ENCODE data around the gene ADAD2. TPM values are rescaled to one million over a fixed set of nuclear protein-coding genes. Genes with fewer than 3 reads are reported as not detected.
A peak's percentile ranks its signal among the peaks of the same experiment; 100 is the strongest.

ADAD2 gene
- total RNA-seq, 2 donors from 2014 or later, result not detected

DNA sequence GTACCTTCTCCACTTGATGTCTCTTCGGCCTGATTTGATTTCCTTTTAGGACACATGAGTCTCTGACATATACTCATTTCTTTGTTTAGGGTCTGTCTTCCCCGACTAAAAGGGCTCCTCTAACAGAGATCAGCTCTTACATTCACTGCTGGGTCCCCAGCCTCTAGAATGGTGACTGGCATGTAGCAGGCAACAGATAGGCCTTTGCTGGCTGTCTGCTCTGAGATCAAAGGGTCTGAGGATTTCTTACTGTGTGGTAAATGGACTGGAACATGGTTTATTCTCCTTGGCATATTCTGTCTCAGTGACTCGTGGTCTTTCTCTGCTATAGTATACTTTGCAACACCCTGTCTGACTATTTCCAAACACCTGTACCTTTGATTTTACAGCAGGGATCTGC is 29.2 kb upstream of the ADAD2 start:
- peaks cover 2% of the 10 kb centered on the region for H3K4me1 Mint-ChIP-seq
- no peak for DNase-seq
- H3K27me3 Mint-ChIP-seq, result peaks cover 53% of the 10 kb centered on the region
- no peak for ATAC-seq
- no peaks in the 10 kb centered on the region for H3K9me3 ChIP-seq (ENCODE audit: control insufficient read depth, low read length, poor library complexity, severe bottlenecking)
- H3K36me3 Mint-ChIP-seq (ENCODE audit: low read depth), result peaks cover 2% of the 10 kb centered on the region
- no peak overlapping the region for H3K27ac Mint-ChIP-seq
- no peak overlapping the region for H3K4me3 Mint-ChIP-seq

DNA sequence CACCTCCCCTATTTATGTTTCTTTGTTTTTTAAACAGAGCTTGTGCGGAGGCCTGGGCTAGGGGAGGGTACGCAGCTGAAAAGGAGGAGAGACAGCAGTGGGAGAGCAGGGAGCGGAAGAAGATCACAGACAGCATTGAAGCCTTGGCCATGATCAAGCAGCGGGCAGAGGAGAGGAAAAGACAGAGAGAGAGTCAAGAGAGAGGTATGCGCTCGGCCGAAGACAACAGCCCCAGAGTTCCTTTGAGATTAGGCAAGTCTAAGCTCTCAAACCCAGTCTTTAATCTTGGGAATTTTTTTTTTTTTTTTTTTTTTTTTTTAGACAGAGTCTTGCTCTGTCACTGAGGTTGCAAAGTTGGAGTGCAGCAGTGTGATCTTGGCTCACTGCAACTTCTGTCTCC is 25.2 kb upstream of the ADAD2 start:
- ATAC-seq (no peak), DNase-seq (no peak)
- H3K27me3 Mint-ChIP-seq, result peaks cover 45% of the 10 kb centered on the region
- no peak overlapping the region for H3K4me3 Mint-ChIP-seq
- H3K27ac Mint-ChIP-seq, result no peak overlapping the region
- peaks cover 2% of the 10 kb centered on the region for H3K4me1 Mint-ChIP-seq
- no peaks in the 10 kb centered on the region for H3K9me3 ChIP-seq (ENCODE audit: control insufficient read depth, low read length, poor library complexity, severe bottlenecking)
- H3K36me3 Mint-ChIP-seq (ENCODE audit: low read depth), result peaks cover 4% of the 10 kb centered on the region

GRCh38 chr16:84166796-84167695 is 23.9 kb upstream of the ADAD2 start:
- H3K4me1 Mint-ChIP-seq, result peaks cover 2% of the 10 kb centered on the region
- H3K9me3 ChIP-seq (ENCODE audit: control insufficient read depth, low read length, poor library complexity, severe bottlenecking), result no peaks in the 10 kb centered on the region
- H3K27me3 Mint-ChIP-seq, result peaks cover 38% of the 10 kb centered on the region
- peaks cover 4% of the 10 kb centered on the region for H3K36me3 Mint-ChIP-seq (ENCODE audit: low read depth)
- no peak for DNase-seq
- no peak overlapping the region for H3K27ac Mint-ChIP-seq
- no peak for ATAC-seq
- H3K4me3 Mint-ChIP-seq, result no peak overlapping the region

GRCh38 chr16:84169765-84170310 is 21.1 kb upstream of the ADAD2 start:
- DNase-seq (no peak), ATAC-seq (no peak)
- peaks cover 34% of the 10 kb centered on the region for H3K27me3 Mint-ChIP-seq
- no peak overlapping the region for H3K27ac Mint-ChIP-seq
- H3K4me3 Mint-ChIP-seq, result no peak overlapping the region
- peaks cover 2% of the 10 kb centered on the region for H3K4me1 Mint-ChIP-seq
- H3K9me3 ChIP-seq (ENCODE audit: control insufficient read depth, low read length, poor library complexity, severe bottlenecking), result no peaks in the 10 kb centered on the region
- H3K36me3 Mint-ChIP-seq (ENCODE audit: low read depth), result peaks cover 4% of the 10 kb centered on the region

DNA sequence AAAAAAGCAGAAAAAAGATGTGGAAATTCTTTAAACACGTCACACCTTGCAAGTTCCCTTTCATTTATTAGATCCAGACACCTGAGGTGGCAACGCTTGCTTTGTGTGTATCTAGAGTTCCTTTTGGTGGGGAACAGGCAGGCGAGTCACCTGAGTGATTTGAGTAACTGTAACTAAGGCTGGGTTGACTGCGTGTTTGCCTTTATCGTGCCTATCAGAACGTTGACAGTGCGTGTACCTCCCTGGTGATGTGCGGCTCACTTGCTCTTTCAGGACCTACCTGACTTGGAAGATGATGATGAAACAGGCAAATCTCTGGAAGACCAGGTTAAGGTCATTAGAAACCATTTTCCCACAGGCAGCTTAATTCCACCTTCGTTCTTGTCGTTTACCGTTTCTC is 16.6 kb upstream of the ADAD2 start:
- H3K27me3 Mint-ChIP-seq, result peaks cover 25% of the 10 kb centered on the region
- no peaks in the 10 kb centered on the region for H3K9me3 ChIP-seq (ENCODE audit: control insufficient read depth, low read length, poor library complexity, severe bottlenecking)
- H3K36me3 Mint-ChIP-seq (ENCODE audit: low read depth), result peaks cover 2% of the 10 kb centered on the region
- H3K4me1 Mint-ChIP-seq, result peaks cover 5% of the 10 kb centered on the region
- no peak overlapping the region for H3K27ac Mint-ChIP-seq
- no peak overlapping the region for H3K4me3 Mint-ChIP-seq
- ATAC-seq, result no peak
- no peak for DNase-seq

DNA sequence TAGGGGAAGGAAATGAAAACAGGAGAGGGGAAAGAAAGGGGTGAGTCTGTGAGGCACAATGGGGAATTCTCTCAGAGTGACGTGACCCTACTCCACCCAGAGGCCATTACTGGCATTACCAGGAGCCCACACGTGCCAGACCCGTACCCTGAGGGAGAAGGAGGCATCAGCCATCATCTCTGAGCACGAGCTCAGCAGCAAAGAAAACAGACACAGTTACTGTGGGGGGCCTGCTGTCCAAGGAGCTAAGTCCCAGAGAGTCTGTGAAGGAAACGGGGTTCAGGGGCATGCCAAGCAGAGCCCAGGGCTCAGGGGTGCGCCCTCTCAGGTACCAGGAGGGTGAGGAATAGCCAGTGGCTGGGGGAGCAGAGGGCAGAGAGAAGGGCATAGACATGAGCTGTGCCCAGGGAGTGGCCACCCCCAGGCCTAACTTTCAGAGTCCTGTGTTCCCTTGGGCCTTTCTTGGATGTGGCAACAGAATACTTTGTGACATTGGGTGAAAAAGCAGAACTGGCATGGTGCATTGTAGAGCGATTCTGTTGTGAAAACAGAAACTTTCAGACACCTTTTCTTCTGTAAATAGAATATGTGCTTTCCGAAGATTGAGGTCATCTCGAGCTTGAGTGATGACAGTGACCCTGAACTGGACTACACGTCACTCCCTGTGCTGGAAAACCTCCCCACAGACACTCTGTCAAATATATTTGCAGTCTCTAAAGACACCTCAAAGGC is 15.4 kb upstream of the ADAD2 start:
- H3K36me3 Mint-ChIP-seq (ENCODE audit: low read depth), result no peaks in the 10 kb centered on the region
- no peak overlapping the region for H3K4me3 Mint-ChIP-seq
- no peaks in the 10 kb centered on the region for H3K9me3 ChIP-seq (ENCODE audit: control insufficient read depth, low read length, poor library complexity, severe bottlenecking)
- no peak overlapping the region for H3K27ac Mint-ChIP-seq
- H3K4me1 Mint-ChIP-seq, result peaks cover 5% of the 10 kb centered on the region
- peak; percentile 93 for ATAC-seq
- peak in 2 of 3 donors; percentile 31 to 37 for DNase-seq
- peaks cover 16% of the 10 kb centered on the region for H3K27me3 Mint-ChIP-seq

DNA sequence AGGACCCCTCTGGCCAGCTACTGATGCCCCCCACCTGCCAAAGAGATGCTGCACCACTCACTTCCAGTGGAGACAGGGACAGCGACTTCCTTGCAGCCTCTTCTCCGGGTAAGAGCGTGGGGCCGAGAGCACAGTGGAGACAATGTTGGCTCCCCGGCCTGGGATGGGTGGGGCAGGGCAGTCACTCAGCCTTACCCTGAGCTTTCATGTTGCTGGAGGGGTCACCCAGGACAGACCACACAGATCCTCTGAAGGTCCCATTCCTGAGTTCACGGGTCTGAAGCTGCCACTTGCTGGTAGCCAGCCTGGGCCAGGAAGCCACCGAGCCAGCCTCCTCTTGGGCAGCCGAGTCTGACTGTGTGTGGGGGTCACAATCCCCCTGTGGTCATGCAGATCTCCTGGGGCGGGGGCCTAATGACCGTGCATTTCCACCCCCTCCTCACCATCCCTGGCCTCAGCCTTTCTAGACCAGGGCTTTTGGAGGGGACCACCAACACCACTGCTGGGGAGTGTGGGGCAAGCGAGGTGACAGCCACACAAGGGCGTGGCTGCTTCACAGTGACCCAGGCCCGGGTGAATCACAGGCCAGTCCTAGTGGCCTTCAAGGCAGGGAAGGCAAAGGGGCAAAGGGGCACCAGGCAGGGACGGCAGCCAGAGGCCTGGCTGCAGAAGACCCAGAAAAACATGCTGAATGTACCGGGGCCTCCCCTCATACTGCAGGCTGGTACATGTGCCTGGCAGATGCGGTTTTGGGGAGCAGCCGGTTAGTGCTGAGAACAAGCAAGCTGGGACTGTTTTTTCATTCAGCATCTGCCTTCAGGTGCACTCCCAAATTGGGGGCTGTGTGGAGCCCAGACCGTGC is 14.5 kb upstream of the ADAD2 start:
- DNase-seq, result no peak
- ATAC-seq, result no peak
- Mint-ChIP-seq H3K27ac (no peak overlapping the region), H3K4me3 (no peak overlapping the region), H3K4me1 (peaks cover 5% of the 10 kb centered on the region), H3K36me3 (ENCODE audit: low read depth) (no peaks in the 10 kb centered on the region), H3K27me3 (peaks cover 16% of the 10 kb centered on the region)
- no peaks in the 10 kb centered on the region for H3K9me3 ChIP-seq (ENCODE audit: control insufficient read depth, low read length, poor library complexity, severe bottlenecking)

DNA sequence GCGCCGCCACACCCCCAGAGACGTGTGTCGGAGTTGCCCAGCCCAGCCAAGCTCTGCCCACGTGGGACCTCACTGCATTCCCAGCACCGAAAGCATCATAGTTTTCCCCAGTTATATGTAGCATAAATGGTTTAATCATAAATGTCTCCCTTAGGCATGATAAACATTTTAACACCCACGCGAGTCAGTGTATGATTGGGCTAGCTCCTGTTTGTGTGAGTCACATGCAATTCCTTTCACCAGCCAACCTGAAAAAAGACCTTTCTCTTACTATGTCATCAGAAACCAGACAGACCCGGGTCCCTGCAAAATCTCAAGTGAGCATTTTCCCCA is 13.2 kb upstream of the ADAD2 start:
- Mint-ChIP-seq H3K36me3 (ENCODE audit: low read depth) (no peaks in the 10 kb centered on the region), H3K27ac (no peak overlapping the region), H3K27me3 (peaks cover 14% of the 10 kb centered on the region), H3K4me1 (peaks cover 5% of the 10 kb centered on the region), H3K4me3 (no peak overlapping the region)
- H3K9me3 ChIP-seq (ENCODE audit: control insufficient read depth, low read length, poor library complexity, severe bottlenecking), result no peaks in the 10 kb centered on the region
- DNase-seq, result no peak
- no peak for ATAC-seq

- no peak overlapping the region for H3K4me3 Mint-ChIP-seq
- ATAC-seq, result no peak
- no peak for DNase-seq
- no peaks in the 10 kb centered on the region for H3K9me3 ChIP-seq (ENCODE audit: control insufficient read depth, low read length, poor library complexity, severe bottlenecking)
- H3K4me1 Mint-ChIP-seq, result peaks cover 5% of the 10 kb centered on the region
- H3K27ac Mint-ChIP-seq, result no peak overlapping the region
- no peaks in the 10 kb centered on the region for H3K36me3 Mint-ChIP-seq (ENCODE audit: low read depth)
- peaks cover 10% of the 10 kb centered on the region for H3K27me3 Mint-ChIP-seq
Observed at GRCh38 chr16:84178146-84178765, 12.7 kb upstream of the ADAD2 start.

GRCh38 chr16:84178892-84179611 is 11.9 kb upstream of the ADAD2 start:
- Mint-ChIP-seq H3K27ac (no peak overlapping the region), H3K4me1 (peaks cover 5% of the 10 kb centered on the region), H3K36me3 (ENCODE audit: low read depth) (no peaks in the 10 kb centered on the region), H3K4me3 (no peak overlapping the region), H3K27me3 (peaks cover 10% of the 10 kb centered on the region)
- DNase-seq (no peak), ATAC-seq (no peak)
- H3K9me3 ChIP-seq (ENCODE audit: control insufficient read depth, low read length, poor library complexity, severe bottlenecking), result no peaks in the 10 kb centered on the region

DNA sequence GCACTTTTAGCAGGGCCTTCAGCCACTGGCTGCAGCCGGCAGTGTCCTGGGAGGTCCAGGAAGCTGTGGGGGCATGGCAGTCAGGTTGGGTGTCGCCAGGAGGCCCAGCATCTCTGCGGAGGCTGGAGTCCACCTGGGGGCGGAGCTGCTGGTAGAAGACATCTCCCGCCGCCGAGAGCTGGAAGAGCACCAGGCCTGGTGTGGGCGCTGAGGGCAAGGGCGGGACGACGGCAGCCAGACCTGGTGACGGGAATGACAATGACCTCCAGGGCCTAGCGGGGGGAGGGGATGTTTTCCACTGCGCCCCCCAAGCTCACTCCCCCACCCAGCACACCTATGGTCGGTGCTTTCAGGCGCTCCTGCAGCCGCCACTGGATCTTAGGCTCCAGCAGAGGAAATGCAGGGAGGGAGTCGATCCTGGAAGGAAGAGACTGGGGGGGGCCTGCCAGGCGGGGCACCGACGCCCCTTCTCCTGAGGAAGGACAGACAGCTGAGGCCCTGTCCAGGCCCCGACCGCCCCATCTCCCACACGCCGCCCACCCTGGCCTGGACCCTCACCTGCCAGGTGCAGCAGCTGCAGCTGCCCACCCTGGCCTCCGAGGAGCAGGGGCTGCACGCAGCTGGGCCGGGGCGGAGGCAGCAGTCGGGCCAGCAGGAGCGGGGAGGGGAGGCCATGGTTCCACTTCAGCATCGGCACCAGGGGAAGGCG is 11.2 kb upstream of the ADAD2 start:
- H3K36me3 Mint-ChIP-seq (ENCODE audit: low read depth), result peaks cover 4% of the 10 kb centered on the region
- H3K27me3 Mint-ChIP-seq, result peaks cover 6% of the 10 kb centered on the region

More for the DNA sequence above, 11.2 kb upstream of the ADAD2 start:
- Mint-ChIP-seq H3K4me1 (peaks cover 9% of the 10 kb centered on the region), H3K4me3 (no peak overlapping the region), H3K27ac (no peak overlapping the region)
- no peaks in the 10 kb centered on the region for H3K9me3 ChIP-seq (ENCODE audit: control insufficient read depth, low read length, poor library complexity, severe bottlenecking)
- DNase-seq (no peak), ATAC-seq (no peak)
